SK-N-SH treated with all-trans-retinoic acid at 6 μM for 48 hours (cell line): ENCODE data around the gene OR10A6.

ENCODE experiments used
- ARNTL ChIP-seq: fragments of 450-650 bp; formaldehyde crosslinking; IDR thresholded peaks from 2 replicates; pipeline ENCODE4 v1.5.0; 2020; ENCODE audit warnings: low read depth, mild to moderate bottlenecking, moderate library complexity, borderline replicate concordance
- ZC3H10 ChIP-seq: fragments of 250-450 bp; sonication (Bioruptor Pico); IDR thresholded peaks from 2 replicates; pipeline ENCODE4 v1.5.1; 2021; ENCODE audit warnings: mild to moderate bottlenecking, moderate library complexity

- TF ChIP-seq ARNTL (CRISPR knock-in tag) (no peak), ZC3H10 (CRISPR knock-in tag) (no peak)
These were observed 36.8 kb upstream of the OR10A6 start for GRCh38 chr11:7967826-7968225.
